Measurements from ENCODE around the gene PIK3R2. TPM values are rescaled to one million over a fixed set of nuclear protein-coding genes. Genes with fewer than 3 reads are reported as not detected.
A peak's percentile ranks its signal among the peaks of the same experiment; 100 is the strongest.

Gene PIK3R2
- total and polyA plus RNA-seq, 2 of the 4 experiments (the other 2 are of a cell fraction) = 12.2 to 25.1 TPM

DNA sequence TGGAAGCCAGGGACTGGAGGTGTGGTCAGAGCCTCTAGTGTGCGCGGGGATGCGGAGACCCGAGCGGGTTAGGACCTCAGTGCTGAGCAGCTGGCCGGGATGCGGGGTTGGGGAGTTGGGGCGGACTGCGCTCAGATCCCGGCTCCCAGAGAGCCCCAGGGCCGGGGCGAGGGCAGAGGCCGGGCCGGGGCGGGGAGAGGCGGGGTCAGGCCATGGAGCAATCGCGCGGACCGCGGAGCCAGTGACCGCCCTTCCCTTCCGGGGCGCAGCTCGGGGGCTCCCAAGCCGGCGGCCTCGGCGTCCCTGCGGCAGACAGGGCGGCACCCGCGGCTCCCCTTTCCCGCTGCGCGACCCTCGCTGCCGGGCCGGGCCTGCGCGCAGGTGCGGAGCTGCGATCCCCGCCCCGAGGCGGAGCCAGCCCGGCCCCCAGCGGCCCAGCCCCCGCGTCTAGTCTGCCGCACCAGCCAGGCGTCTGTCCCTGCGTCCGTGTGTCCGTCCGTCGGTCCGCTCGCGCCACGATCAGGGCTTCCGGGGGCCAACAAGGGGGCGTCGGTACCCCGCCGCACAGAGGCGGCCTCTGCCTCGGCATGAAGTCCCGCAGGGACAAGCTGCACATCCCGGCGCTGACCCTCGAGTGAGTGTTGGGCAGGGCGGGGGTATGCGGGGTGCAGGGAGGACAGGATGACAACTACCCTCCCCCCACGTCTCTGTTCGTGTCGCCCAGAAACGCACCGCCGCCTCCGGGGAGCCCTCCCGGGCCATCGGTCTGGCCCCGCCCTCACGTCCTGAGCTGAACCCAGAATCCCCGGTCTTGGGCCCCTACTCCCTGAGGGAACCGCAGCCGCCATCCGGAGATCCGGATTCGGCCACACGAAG is 43.0 kb upstream of the PIK3R2 start:
- Histone ChIP-seq H2AK9ac (replicated peaks; ENCODE audit: low read depth, low read length, poor library complexity) (peak overlapping the region; percentile 84), H3K4me1 (ENCODE audit: control insufficient read depth, insufficient read depth, low read length) (peaks cover 10% of the 10 kb centered on the region), H4K20me1 (ENCODE audit: insufficient read depth, low read length) (peaks cover 4% of the 10 kb centered on the region; the same call in 1 of the 2 replicates), H3K14ac (replicated peaks; ENCODE audit: low read depth, low read length) (peak overlapping the region; percentile 82), H3K4me2 (ENCODE audit: low read depth, low read length) (peak overlapping the region; percentile 90), H3K23ac (ENCODE audit: low read depth, low read length) (0 out of 2 replicates have a peak overlapping the region, but pooled peaks have one; percentile 73), H3K79me1 (ENCODE audit: low read depth in 1 of 2, low read length in 2 of 2) (no peaks in the 10 kb centered on the region; a peak in 1 of 4 replicates), H2AK5ac (ENCODE audit: low read depth, low read length) (peak overlapping the region; percentile 35; the same call in 1 of the 2 replicates), H3K4ac (ENCODE audit: low read depth, low read length) (peak overlapping the region; percentile 50), H4K5ac (ENCODE audit: low read depth, low read length) (peak overlapping the region; percentile 92), H2BK20ac (ENCODE audit: low read depth, low read length) (no peak overlapping the region), H3K9ac (ENCODE audit: low read depth, low read length) (peak overlapping the region; percentile 78), H3K56ac (ENCODE audit: extremely low read depth, insufficient read depth, low read length) (no peak overlapping the region), H2BK120ac (ENCODE audit: low read depth, low read length) (no peak overlapping the region), H2BK5ac (ENCODE audit: low read depth, low read length, poor library complexity, severe bottlenecking) (peak overlapping the region; percentile 26), H2AFZ (replicated peaks; ENCODE audit: low read length, poor library complexity) (peak overlapping the region; percentile 97), H2BK15ac (ENCODE audit: low read depth, low read length) (no peak overlapping the region), H3K4me3 (ENCODE audit: insufficient read depth, low read depth, low read length) (peak overlapping the region; percentile 94), H3K27ac (ENCODE audit: insufficient read depth, low read length) (peak overlapping the region; percentile 13; the same call in 1 of the 2 replicates), H4K8ac (ENCODE audit: low read depth in 2 of 2, low read length in 2 of 2) (peak overlapping the region; percentile 79 to 83), H3K27me3 (ENCODE audit: control insufficient read depth, insufficient read depth, low read length) (no peaks in the 10 kb centered on the region), H3K18ac (ENCODE audit: low read depth, low read length) (peak overlapping the region; percentile 39), H4K91ac (ENCODE audit: insufficient read depth, low read depth, low read length) (peak overlapping the region; percentile 37; the same call in 1 of the 2 replicates), H3K36me3 (ENCODE audit: control insufficient read depth, insufficient read depth, low read length) (0 out of 2 replicates have a peak, but pooled peaks cover 3% of the 10 kb centered on the region), H3K9me3 (ENCODE audit: control insufficient read depth, insufficient read depth, low read length) (no peaks in the 10 kb centered on the region), H3K9me1 (ENCODE audit: insufficient read depth, low read length) (no peaks in the 10 kb centered on the region)
- ChIA-PET CTCF (interaction anchor here (0.6 kb wide), 1 partner anchor 1174 kb away, joined by 3 read pairs; no protein-coding TSS in a partner anchor), POLR2A (ENCODE audit: unreplicated experiment) (interaction anchor here (1.4 kb wide), 1 partner anchor 172 kb away, joined by 3 read pairs; the partner anchor contains the start of gene JUND)
- DNase-seq = no peak
- intact Hi-C loops (cut with micrococcal nuclease) = loop anchor here (5.0 kb wide), 1 partner anchor 42 kb away; the partner anchor contains the start of gene PIK3R2
- ATAC-seq (ENCODE audit: low read depth) = peak; percentile 84
- 0% methylated on average over 41 of the region's 92 CpGs; no CpG with 5 or more reads in 1 of the 2 experiments for WGBS, 2 experiments (ENCODE audit: extremely low coverage in 2 of 2, insufficient read length in 1 of 2)
- in situ Hi-C loops (cut with MboI; ENCODE audit: low sequenced_read_pairs) = loop anchor here (5.0 to 10.0 kb wide), 2 partner anchors 142 to 305 kb away; partner anchors contain the start of gene SSBP4
- dilution Hi-C loops (cut with HindIII; ENCODE audit: low sequenced_read_pairs, unreplicated experiment) = no loop called here
- BruUV-seq (replicated peaks) = TSS peak; percentile 45
- TF ChIP-seq, protein P1, sequence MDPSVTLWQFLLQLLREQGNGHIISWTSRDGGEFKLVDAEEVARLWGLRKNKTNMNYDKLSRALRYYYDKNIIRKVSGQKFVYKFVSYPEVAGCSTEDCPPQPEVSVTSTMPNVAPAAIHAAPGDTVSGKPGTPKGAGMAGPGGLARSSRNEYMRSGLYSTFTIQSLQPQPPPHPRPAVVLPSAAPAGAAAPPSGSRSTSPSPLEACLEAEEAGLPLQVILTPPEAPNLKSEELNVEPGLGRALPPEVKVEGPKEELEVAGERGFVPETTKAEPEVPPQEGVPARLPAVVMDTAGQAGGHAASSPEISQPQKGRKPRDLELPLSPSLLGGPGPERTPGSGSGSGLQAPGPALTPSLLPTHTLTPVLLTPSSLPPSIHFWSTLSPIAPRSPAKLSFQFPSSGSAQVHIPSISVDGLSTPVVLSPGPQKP (IDR thresholded peaks at IDR 0.05; ENCODE audit: borderline replicate concordance, low read depth, low read length) = no peak
- TF ChIP-seq CHD1 (IDR thresholded peaks at IDR 0.05; ENCODE audit: low read depth, low read length) = no peak
- no peak for TF ChIP-seq RFX5 (IDR thresholded peaks at IDR 0.05; ENCODE audit: low read depth, low read length)
- no peak for TF ChIP-seq SMC3 (IDR thresholded peaks at IDR 0.05; ENCODE audit: low read depth, low read length)
- TF ChIP-seq, protein P2, sequence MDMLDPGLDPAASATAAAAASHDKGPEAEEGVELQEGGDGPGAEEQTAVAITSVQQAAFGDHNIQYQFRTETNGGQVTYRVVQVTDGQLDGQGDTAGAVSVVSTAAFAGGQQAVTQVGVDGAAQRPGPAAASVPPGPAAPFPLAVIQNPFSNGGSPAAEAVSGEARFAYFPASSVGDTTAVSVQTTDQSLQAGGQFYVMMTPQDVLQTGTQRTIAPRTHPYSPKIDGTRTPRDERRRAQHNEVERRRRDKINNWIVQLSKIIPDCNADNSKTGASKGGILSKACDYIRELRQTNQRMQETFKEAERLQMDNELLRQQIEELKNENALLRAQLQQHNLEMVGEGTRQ (IDR thresholded peaks at IDR 0.05; ENCODE audit: low read depth, low read length) = no peak
- TF ChIP-seq, protein P3, sequence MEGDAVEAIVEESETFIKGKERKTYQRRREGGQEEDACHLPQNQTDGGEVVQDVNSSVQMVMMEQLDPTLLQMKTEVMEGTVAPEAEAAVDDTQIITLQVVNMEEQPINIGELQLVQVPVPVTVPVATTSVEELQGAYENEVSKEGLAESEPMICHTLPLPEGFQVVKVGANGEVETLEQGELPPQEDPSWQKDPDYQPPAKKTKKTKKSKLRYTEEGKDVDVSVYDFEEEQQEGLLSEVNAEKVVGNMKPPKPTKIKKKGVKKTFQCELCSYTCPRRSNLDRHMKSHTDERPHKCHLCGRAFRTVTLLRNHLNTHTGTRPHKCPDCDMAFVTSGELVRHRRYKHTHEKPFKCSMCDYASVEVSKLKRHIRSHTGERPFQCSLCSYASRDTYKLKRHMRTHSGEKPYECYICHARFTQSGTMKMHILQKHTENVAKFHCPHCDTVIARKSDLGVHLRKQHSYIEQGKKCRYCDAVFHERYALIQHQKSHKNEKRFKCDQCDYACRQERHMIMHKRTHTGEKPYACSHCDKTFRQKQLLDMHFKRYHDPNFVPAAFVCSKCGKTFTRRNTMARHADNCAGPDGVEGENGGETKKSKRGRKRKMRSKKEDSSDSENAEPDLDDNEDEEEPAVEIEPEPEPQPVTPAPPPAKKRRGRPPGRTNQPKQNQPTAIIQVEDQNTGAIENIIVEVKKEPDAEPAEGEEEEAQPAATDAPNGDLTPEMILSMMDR (conservative IDR thresholded peaks at IDR 0.05; ENCODE audit: low read depth, low read length) = no peak
- TF ChIP-seq MXI1 (IDR thresholded peaks at IDR 0.05; ENCODE audit: borderline replicate concordance, low read depth, low read length) = no peak
- TF ChIP-seq MAFK (IDR thresholded peaks at IDR 0.05; ENCODE audit: low read depth, low read length) = no peak
- TF ChIP-seq MAZ (IDR thresholded peaks at IDR 0.05; ENCODE audit: borderline replicate concordance, low read depth, low read length) = no peak
- no peak for TF ChIP-seq FOS (IDR thresholded peaks at IDR 0.05; ENCODE audit: low read depth, low read length)
- no peak for TF ChIP-seq RAD21 (IDR thresholded peaks at IDR 0.05; ENCODE audit: low read length)
- TF ChIP-seq POLR2A (IDR thresholded peaks at IDR 0.05; ENCODE audit: low read depth, low read length) = no peak
- TF ChIP-seq NFE2L2 (IDR thresholded peaks at IDR 0.05; ENCODE audit: low read depth, low read length) = no peak
